Measurements from ENCODE around the gene GRK4.
"Not testable (repeated sequence)": the region's sequence is repeated elsewhere in the genome, so short reads cannot be mapped to it uniquely, and the experiment has no call there.

The GRK4 gene

DNA sequence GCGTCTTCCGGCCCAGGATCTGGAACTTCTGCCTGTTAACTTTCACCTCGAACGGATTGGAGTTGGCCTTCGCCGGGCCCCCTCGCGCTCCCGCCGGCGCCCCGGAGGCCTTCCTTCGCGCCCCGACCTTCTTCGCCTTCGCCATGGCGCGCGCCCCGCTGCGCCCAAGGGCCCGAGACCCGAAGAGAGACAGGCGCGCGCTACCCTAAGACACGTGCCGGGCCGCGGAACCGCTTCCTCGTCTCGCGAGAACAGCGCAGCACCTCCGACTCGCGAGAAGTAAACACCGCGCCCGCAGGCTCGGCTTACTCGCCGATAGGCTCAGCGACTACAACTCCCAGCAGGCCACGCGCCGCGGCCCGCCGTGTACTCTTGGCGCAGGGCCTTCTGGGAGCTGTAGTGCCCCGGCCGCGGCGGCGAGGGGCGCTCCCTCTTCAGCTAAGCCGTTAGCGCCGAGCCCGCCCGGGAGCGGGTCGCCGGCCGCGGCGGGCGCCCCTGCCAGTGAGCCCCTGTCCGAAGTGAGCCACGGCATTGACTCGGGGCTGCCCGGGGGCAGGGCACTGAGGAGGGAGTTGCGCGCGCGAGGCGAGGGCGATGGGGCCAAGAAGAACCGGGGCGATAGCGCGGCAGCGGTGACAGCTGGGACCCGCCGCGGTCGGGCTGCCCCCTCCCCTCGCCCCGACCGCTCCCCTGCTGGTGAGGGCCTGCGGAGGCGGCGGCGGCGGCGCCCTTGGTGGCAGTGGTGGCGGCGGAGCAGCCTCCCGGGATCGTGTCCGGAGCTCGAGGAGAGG, at the start of gene GRK4, which contains the start of gene NOP14:
GRK4 (plus strand) TSS at position 397 of the 791 bp plus-strand sequence. CDS start 500 bp downstream, outside the sequence.
NOP14 (minus strand) TSS at position 232 of the 791 bp plus-strand sequence; CDS start at position 145, 87 bp downstream.
- DNase-seq: peak; percentile 86

DNA sequence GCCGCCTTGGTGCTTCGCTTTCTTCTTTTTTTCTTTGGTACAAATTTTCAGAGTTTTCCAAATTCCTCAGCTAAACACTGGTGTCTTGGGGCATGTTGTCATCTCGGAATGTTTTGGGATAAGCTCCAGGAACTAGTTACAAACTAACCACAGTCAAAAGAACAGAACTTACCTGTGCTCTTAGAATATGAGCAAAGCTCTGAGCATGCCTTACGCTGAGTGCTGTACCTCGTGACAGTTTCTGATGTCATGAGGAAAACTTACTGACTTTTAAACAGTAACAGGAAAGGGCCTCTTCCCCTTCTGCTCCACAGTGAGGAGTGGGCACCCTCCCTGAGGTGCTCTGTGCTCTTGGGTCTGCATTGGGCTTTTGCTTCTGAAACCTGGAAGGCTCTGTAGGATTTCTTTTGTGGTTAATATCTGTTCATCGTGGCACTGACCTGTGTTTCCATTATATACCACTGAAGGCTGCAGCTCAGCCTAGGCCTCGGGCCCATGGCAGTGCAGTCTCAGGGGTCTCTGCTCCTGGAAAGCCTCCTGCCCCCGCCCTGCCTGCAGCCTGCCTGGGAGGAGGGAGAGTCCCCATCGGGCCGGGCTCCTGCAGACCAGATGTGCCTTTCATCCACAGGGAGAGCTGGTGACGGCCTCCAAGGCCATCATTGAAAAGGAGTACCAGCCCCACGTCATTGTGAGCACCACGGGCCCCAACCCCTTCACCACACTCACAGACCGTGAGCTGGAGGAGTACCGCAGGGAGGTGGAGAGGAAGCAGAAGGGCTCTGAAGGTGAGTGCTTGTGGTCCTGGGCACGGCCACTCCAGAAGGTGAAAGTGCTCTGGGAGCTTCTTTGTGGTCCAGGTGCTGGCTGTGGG, 48.9 kb upstream of the GRK4 start:
- DNase-seq: no peak

- no peak for DNase-seq
Measured at GRCh38 chr4:2915789-2916188, 47.6 kb upstream of the GRK4 start.

DNA sequence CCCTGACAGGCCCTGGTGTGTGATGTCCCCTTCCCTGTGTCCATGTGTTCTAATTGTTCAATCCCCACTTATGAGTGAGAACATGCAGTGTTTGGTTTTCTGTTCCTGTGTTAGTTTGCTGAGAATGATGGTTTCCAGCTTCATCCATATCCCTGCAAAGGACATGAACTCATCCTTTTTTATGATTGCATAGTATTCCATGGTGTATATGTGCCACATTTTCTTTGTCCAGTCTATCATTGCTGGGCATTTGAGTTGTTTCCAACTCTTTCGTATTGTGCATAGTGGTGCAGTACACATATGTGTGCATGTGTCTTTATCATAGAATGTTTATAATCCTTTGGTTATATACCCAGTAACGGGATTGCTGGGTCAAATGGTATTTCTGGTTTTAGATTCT, 46.7 kb upstream of the GRK4 start:
- not testable (repeated sequence) for DNase-seq

DNA sequence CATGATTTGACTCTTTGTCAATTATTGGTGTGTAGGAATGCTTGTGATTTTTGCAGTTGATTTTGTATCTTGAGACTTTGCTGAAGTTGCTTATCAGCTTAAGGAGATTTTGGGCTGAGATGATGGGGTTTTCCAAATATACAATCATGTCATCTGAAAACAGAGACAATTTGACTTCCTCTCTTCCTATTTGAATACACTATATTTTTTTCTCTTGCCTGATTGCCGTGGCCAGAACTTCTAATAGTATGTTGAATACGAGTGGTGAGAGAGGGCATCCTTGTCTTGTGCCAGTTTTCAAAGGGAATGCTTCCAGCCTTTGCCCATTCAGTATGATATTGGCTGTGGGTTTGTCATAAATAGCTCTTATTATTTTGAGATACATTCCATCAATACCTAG, 45.1 kb upstream of the GRK4 start:
- DNase-seq: not testable (repeated sequence)

DNA sequence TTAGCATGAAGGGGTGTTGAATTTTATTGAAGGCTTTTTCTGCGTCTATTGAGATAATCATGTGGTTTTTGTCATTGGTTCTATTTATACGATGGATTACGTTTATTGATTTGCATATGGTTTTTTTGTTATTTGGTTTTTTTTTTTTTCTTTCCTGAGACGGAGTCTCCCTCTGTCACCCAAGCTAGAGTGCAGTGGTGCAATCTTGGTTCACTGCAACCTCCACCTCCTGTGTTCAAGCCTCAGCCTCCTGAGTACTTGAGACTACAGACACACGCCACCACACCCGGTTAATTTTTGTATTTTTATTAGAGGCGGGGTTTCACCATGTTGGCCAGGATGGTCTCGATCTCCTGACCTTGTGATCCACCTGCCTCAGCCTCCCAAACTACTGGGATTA, 44.7 kb upstream of the GRK4 start:
- DNase-seq: not testable (repeated sequence)

DNA sequence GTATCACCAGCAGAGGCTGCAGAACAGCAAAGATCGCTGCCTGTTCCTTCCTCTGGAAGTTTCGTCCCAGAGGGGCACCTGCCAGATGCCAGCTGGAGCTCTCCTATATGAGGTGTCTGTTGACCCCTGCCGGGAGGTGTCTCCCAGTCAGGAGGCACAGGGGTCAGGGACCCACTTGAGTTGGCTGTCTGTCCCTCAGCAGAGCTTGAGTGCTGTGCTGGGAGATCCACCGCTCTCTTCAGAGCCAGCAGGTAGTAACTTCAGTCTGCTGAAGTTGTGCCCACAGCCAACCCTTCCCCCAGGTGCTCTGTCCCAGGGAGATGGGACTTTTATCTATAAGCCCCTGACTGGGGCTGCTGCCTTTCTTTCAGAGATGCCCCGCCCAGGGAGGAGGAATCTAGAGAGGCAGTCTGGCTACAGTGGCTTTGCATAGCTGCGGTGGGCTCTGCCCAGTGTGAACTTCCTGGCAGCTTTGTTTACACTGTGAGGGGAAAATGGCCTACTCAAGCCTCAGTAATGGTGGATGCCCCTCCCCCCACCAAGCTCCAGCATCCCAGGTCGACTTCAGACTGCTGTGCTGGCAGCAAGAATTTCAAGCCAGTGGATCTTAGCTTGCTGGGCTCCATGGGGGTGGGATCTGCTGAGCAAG, 40.8 kb upstream of the GRK4 start:
- not testable (repeated sequence) for DNase-seq

DNA sequence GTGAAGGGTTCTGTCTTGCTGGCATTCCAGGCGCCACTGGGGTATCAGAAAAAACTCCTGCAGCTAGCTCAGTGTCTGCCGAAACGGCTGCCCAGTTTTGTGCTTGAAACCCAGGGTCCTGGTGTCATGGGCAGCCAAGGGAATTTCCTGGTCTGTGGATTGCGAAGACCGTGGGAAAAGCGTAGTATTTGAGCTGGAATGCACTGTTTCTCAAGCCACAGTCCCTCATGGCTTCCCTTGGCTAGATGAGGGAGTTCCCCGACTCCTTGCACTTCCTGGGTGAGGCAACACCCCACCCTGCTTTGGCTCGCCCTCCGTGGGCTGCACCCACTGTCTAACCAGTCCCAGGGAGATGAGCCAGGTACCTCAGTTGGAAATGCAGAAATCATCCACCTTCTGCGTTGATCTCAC, 40.2 kb upstream of the GRK4 start:
- no peak for DNase-seq

- DNase-seq: no peak
Measured at GRCh38 chr4:2923668-2924173, 39.6 kb upstream of the GRK4 start.

DNA sequence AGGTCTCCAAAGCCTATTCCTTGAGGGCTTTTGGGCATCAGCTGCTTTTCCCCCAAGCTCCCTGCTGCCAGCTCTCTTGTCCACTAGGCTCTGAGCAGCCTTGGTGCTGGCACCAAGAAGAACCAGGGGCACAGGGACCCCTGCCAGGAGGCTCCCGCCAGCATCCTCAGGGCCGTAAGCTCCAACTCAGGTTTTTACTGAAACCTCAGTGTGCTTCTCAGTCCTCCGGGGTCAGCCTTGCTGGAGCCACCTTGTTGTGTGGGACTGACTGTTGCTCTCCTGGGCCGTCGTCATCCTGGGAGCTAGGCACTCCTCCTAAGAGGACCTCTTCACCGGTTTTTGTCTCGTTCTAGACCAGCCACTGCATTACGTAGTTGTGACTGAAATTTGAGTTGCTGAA, 39.1 kb upstream of the GRK4 start:
- no peak for DNase-seq

DNA sequence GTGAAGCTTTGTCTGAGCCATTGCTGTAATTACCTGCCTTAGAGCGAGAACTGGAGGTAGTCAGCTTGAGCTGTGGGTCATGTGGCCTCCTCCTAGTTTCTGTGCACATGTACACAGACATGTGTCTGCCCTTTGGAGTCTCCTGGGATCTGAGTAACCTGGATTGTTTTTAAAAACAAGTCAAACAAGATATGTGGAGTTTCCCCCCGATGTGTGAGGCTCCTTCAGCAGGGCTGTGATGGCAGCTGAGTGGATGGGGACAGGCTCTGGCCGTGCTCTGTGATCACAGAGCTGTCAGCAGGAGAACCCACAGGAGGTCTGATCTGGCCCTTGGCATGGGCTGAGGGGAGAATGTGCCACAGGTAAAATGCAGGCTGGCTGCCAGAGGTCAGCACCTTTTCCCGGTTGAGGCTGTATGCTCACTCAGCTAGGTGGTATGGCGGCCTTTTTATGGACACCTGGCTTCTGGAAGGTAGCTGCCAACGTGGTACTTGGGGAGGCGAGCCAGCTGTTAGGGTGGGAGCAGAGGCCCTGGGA, 38.5 kb upstream of the GRK4 start:
- peak; percentile 1 for DNase-seq

DNA sequence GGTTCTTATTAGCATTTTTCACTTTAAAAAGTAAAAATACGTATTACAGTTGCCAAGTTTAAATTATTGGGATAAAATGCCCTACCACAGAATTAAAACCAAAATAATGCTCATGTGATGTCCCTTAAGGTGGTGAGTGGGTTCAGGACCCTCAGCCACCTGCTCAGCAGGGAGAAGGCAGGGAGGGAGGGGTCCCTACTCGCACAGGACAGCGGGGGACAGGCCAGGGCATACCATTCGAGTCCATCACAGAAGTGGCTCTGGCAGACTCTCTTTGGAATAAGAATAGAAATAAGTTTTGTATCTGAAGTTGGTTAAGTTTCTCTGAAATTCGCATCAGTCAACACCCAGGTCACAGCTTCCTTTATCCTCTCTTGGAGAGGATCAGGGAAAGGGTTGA, 37.9 kb upstream of the GRK4 start:
- no peak for DNase-seq

DNA sequence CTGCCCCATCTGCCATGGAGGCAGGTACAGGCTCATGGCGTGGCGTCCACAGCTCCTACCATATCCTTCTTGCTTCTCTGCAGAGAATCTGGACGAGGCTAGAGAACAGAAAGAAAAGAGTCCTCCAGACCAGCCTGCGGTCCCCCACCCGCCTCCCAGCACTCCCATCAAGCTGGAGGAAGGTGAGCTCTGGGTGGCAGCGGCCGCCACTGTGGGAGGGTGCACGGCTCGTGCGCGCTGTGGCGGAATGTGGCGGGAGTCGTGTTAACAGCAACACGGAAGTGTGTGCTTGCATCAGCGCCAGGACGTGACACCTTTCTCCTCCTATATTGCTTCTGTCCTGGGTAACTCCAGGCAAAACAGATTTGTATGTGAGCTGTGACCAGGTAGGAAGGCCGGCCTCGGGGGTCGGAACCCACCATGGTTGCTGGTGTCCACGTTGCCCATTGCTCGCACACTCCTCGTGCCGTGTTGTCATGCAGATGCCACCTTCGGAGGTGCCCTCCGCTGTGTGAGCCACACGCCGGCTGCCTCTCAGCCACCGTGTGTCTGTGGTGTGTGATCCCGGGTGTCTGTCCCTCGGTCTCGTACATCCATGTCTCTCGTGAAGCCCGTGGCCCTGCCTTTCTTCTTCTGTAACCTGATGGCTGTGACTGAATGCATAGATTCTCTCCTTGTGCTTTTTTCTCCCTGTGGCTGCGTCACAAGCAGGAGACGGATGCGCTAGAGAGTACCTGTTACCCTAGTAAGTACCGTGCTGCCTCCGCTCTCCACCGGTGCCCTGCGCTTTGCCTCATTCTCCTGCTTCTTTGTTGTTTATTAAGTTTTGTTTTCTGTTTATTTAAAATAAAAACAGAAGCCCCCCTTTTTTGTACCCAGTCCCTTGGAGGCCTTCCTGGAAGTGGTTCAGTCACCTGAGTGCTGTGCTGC, 37.2 kb upstream of the GRK4 start:
- peak; percentile 5 for DNase-seq

DNA sequence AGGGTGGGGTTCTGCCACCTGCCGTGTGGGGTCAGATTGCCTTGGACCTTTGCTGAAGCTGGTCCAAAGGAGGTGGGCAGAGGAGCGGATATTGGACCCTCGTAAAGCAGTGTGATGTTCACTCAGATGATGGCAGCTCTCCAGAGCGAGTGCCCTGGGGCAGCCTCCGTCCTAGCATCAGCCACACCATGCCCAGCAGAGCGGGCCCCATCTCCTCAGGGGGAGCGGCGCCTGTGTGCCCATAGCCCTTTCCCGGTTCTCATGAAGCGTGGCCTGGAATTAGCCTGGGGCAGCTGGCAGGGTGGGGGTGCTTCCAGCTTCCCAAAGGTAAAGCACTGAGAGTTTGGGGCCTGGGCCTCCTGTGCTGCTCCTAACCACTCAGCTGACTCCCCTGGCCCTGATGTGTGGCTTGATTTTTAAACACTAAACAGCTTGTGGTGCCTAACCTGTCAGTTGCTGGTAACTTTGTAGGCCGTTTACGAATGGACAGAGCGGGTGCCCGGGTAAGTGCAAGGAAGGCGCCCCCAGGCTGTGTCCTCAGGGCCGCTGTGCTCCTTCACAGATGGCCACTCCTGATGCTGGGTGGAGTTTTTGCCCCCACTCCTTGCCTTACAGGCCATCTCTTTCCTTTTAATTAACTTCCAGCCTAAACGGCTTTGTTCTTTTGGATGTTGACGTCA, 36.2 kb upstream of the GRK4 start:
- no peak for DNase-seq

DNA sequence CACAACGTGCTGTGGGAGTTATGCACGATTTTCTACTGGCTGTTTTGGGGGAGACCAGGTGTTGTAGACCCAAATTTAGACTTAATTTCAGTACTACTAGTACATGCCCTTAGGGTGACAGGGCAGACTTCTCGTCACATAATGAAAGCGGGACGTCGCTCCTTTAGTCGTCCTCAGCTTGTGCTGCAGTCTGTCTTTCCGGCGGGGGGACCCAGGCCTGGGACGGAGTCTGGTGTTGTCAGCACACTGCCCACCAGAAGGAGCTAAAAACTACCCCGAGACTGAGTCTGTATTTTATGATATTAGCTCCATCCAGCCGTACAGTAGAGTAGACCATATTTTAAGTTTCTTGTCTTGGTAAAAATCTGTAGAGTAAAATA, 35.7 kb upstream of the GRK4 start:
- DNase-seq: no peak

- DNase-seq: no peak
Measured at GRCh38 chr4:2928242-2929176, 34.9 kb upstream of the GRK4 start.

DNA sequence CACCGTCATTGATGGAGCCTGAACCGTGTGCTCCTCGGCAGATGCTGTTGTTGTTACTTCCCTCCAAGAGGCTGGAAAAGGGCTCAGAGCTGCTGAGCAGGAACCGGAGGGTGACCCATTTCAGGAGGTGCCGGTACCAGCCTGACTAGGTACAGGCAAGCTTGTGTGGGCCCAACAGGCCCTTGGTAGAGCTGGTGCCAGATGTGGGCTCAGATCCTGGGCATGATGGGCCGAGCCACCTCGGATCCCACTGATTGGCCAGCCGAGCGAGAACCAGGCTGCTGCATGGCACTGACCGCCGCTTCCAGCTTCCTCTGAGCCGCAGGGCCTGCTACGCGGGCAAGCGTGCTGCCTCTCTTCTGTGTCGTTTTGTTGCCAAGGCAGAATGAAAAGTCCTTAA, 33.9 kb upstream of the GRK4 start:
- DNase-seq: no peak

DNA sequence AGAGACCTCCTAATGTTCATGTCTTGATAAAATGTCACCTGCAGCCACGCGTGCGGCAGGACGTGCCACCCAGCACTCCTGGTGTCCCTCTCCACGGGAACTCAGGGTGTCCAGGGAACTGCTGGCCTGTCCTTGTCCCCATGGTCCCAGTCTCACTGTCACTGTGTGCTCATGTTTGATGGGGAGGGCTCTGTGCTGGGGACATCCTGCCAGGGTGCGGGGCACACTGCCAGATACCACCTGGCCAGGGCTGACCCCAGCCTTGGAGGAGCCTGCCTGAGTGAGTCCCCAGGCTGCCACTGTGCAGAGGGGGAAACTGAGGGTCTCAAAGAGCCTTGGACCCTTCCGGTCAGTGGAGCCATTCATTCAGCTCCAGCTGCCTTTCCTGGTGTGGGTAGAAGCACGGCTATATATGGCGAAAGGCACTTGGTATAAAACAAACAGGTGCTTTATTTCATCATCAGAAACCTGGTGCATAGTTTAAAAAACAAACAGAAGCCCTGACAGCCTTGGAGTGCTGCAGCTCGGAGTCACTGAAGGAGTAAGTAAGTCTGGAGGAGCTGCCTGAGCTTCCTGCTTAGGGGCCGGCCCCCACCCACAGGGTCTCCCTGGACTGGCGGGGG, 33.1 kb upstream of the GRK4 start:
- no peak for DNase-seq

- no peak for DNase-seq
Measured at GRCh38 chr4:2930758-2931511, 32.4 kb upstream of the GRK4 start.

All from 8988T (cell line).